ENCODE results near the gene OR10W1. TPM values are rescaled to one million over a fixed set of nuclear protein-coding genes. Genes with fewer than 3 reads are reported as not detected.

Gene OR10W1
- polyA plus RNA-seq (ENCODE audit: low read depth in 6 of 6): not detected

DNA sequence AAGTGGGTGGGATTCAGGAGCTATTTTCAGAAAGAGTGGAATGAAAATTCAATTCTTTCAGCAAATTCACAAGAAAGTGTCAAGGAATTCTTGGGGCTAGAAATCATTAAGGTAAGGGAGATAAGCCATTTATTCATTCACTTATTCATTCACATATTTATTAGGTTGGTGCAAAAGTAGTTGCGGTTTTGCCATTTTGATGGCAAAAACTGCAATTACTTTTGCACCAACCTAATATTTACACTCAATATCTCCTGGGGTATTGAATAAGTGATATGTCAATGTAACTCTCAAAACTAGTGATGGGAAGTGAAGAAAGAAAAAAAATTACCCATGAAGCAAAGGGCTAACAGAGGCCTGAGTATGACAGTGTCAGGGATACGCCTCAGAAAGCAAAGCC, at the start of gene OR10W1:
Gene OR10W1 (minus strand): TSS at position 119 of the 400 bp plus-strand sequence. CDS start 402 bp downstream, outside the sequence.
- ATAC-seq (ENCODE audit: low read depth in 2 of 2): no peak
- peaks cover 0 to 23% (median 18%) of the 10 kb centered on the region in 3 donors for H3K27me3 Mint-ChIP-seq
- H3K27ac Mint-ChIP-seq: no peak within 1 kb of the TSS
- no peak for DNase-seq
- peaks cover 0 to 5% (median 0%) of the 10 kb centered on the region in 7 donors for H3K9me3 Mint-ChIP-seq
- no peaks in the 10 kb centered on the region for H3K36me3 Mint-ChIP-seq
- H3K4me3 Mint-ChIP-seq: no peak within 1 kb of the TSS
- H3K4me1 Mint-ChIP-seq: no peaks in the 10 kb centered on the region

- Mint-ChIP-seq H3K9me3 (peaks cover 1 to 16% (median 7%) of the 10 kb centered on the region in 7 donors), H3K4me3 (no peak overlapping the region), H3K4me1 (no peaks in the 10 kb centered on the region)
Measured at GRCh38 chr11:58316142-58316541, 48.1 kb upstream of the OR10W1 start.

DNA sequence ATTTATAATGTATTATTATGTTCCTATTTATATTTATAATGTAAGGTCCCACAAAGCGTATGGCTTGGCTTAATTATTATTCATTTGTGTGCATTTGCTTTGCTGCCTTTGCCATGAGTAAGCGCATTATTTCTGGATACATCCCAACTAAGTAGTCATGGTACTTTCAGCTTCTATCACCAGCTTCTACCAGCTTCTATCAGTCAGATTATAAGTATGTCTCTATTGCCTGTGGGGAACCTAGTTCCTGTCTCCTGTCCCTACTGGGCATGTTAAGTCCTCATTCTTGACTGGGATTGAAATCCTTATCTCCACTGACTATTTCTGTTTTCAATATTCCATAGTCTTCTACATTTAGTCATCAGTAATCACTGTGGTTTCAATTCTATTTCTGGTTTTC, 33.5 kb upstream of the OR10W1 start:
- peaks cover 0 to 7% (median 5%) of the 10 kb centered on the region in 3 donors for H3K27me3 Mint-ChIP-seq
- H3K4me1 Mint-ChIP-seq: no peaks in the 10 kb centered on the region
- peaks cover 0 to 11% (median 0%) of the 10 kb centered on the region in 7 donors for H3K9me3 Mint-ChIP-seq
- H3K4me3 Mint-ChIP-seq: no peak overlapping the region
- no peak for ATAC-seq (ENCODE audit: low read depth in 2 of 2)
- no peaks in the 10 kb centered on the region for H3K36me3 Mint-ChIP-seq
- no peak overlapping the region for H3K27ac Mint-ChIP-seq
- no peak for DNase-seq

More at GRCh38 chr11:58316142-58316541, 48.1 kb upstream of the OR10W1 start:
- DNase-seq (no peak), ATAC-seq (ENCODE audit: low read depth in 2 of 2) (no peak)
- H3K27me3 Mint-ChIP-seq: peaks cover 4 to 24% (median 7%) of the 10 kb centered on the region in 3 donors
- H3K36me3 Mint-ChIP-seq: peaks cover 0 to 6% of the 10 kb centered on the region in 2 donors
- no peak overlapping the region for H3K27ac Mint-ChIP-seq

GRCh38 chr11:58292017-58292416, 24.0 kb upstream of the OR10W1 start:
- peaks cover 0 to 8% of the 10 kb centered on the region in 2 donors for H3K36me3 Mint-ChIP-seq
- H3K4me3 Mint-ChIP-seq: no peak overlapping the region
- DNase-seq (no peak), ATAC-seq (ENCODE audit: low read depth in 2 of 2) (no peak)
- peaks cover 13 to 26% (median 15%) of the 10 kb centered on the region in 3 donors for H3K27me3 Mint-ChIP-seq
- peaks cover 0 to 12% (median 0%) of the 10 kb centered on the region in 7 donors for H3K9me3 Mint-ChIP-seq
- H3K27ac Mint-ChIP-seq: peak overlapping the region in 1 of 6 donors; percentile 38
- H3K4me1 Mint-ChIP-seq: no peaks in the 10 kb centered on the region

GRCh38 chr11:58289266-58289665, 21.2 kb upstream of the OR10W1 start:
- H3K36me3 Mint-ChIP-seq: peaks cover 0 to 8% of the 10 kb centered on the region in 2 donors

DNA sequence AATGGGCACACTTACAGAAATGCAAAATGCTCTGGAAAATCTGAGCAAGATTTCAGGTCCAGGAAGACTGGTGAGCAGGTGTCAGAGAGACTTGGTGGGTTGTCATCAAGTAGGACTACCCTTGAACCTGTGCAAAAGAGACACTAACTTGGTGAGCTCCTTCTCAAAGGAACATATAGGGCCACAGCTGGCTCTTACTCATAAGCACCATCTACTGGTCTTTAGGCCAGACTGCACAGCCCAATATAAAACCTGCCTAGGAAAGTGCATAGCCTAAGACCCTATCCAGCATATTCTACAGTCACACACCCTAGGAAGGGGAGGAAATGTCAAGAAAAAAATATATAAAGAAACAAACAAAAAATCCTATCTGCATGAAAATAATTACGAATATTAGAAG, 18.2 kb upstream of the OR10W1 start:
- Mint-ChIP-seq H3K4me3 (no peak overlapping the region), H3K4me1 (no peaks in the 10 kb centered on the region), H3K27ac (no peak overlapping the region), H3K36me3 (no peaks in the 10 kb centered on the region), H3K9me3 (peaks cover 0 to 20% (median 0%) of the 10 kb centered on the region in 7 donors), H3K27me3 (peaks cover 18 to 32% (median 22%) of the 10 kb centered on the region in 3 donors)
- DNase-seq (no peak), ATAC-seq (ENCODE audit: low read depth in 2 of 2) (no peak)

More at GRCh38 chr11:58289266-58289665, 21.2 kb upstream of the OR10W1 start:
- Mint-ChIP-seq H3K4me1 (no peaks in the 10 kb centered on the region), H3K27ac (no peak overlapping the region), H3K9me3 (peaks cover 0 to 12% (median 0%) of the 10 kb centered on the region in 7 donors), H3K27me3 (peaks cover 24 to 30% (median 29%) of the 10 kb centered on the region in 3 donors), H3K4me3 (no peak overlapping the region)
- ATAC-seq (ENCODE audit: low read depth in 2 of 2): no peak
- DNase-seq: no peak

- DNase-seq (no peak), ATAC-seq (ENCODE audit: low read depth in 2 of 2) (no peak)
- Mint-ChIP-seq H3K27me3 (peaks cover 22 to 32% (median 24%) of the 10 kb centered on the region in 3 donors), H3K9me3 (peaks cover 0 to 23% (median 0%) of the 10 kb centered on the region in 7 donors), H3K4me3 (no peak overlapping the region), H3K4me1 (no peaks in the 10 kb centered on the region), H3K27ac (no peak overlapping the region), H3K36me3 (no peaks in the 10 kb centered on the region)
Measured at GRCh38 chr11:58285483-58286040, 17.5 kb upstream of the OR10W1 start.

DNA sequence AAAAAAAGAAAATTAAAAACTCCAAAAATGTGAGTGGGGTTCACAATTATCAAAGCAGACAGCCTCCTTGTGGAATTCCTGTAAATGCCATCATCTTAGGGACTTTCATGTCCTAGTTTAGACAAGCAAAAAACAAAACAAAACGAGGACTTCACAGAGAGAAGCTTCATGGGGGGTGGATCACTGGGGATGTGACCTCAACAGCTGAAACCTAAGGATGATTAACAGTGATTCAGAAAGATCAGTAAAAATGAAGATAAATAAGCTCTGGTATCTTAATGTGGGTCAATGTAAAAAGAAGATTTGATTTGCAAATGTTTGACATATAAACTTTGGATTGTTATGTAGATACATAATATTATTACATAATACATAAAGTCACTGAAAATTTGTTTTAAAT, 8.1 kb upstream of the OR10W1 start:
- ATAC-seq (ENCODE audit: low read depth in 2 of 2) (no peak), DNase-seq (no peak)
- Mint-ChIP-seq H3K9me3 (peaks cover 0 to 24% (median 13%) of the 10 kb centered on the region in 7 donors), H3K27me3 (peaks cover 0 to 26% (median 10%) of the 10 kb centered on the region in 3 donors), H3K4me1 (no peaks in the 10 kb centered on the region), H3K36me3 (no peaks in the 10 kb centered on the region), H3K27ac (no peak overlapping the region), H3K4me3 (no peak overlapping the region)

DNA sequence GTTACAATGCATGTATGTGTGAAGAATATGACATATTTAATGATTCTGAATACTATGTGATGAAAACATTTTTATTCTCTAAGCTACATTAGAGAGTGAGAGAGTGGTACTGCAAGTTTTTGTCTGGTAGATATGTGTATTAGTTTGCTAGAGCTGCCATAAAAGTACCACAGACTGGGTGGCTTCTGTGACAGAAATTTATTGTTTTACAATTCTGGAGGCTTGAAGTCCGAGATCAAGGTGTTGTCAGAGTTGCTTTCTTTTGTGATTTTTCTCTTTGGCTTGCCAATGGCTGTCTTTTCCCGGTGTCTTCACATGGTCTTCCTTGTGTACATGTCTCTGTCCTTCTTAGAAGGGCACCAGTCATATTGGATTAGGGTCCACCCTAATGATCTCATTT, 6.9 kb upstream of the OR10W1 start:
- no peak for DNase-seq
- Mint-ChIP-seq H3K27ac (no peak overlapping the region), H3K36me3 (no peaks in the 10 kb centered on the region), H3K9me3 (peaks cover 0 to 18% (median 13%) of the 10 kb centered on the region in 7 donors), H3K4me1 (no peaks in the 10 kb centered on the region), H3K4me3 (no peak overlapping the region), H3K27me3 (peaks cover 0 to 18% (median 12%) of the 10 kb centered on the region in 3 donors)
- ATAC-seq (ENCODE audit: low read depth in 2 of 2): no peak

GRCh38 chr11:58259983-58260382, 8.1 kb downstream of the OR10W1 start:
- Mint-ChIP-seq H3K27me3 (peaks cover 0 to 7% (median 0%) of the 10 kb centered on the region in 3 donors), H3K4me1 (no peaks in the 10 kb centered on the region), H3K27ac (no peak overlapping the region), H3K4me3 (no peak overlapping the region), H3K9me3 (peaks cover 0 to 15% (median 8%) of the 10 kb centered on the region in 7 donors), H3K36me3 (no peaks in the 10 kb centered on the region)
- ATAC-seq (ENCODE audit: low read depth in 2 of 2) (no peak), DNase-seq (no peak)

DNA sequence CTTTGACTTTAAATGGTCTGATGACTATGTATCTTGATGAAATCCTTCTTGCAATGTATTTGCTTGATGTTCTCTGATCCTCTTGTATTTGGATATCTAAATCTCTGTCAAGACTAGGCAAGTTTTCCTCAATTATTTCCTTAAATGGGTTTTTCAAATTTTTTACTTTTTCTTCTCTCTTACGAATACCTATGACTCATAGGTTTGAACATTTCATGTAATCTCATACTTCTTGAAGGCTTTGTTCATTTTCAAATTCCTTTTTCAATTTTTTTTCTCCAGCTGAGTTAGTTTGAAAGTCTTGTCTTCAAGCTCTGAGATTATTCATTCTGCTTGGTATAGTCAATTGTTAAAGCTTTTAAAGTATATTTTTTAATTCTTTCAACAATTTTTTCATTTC, 13.1 kb downstream of the OR10W1 start:
- H3K27me3 Mint-ChIP-seq: peaks cover 0 to 7% (median 0%) of the 10 kb centered on the region in 3 donors
- H3K4me3 Mint-ChIP-seq: no peak overlapping the region
- no peaks in the 10 kb centered on the region for H3K36me3 Mint-ChIP-seq
- no peak overlapping the region for H3K27ac Mint-ChIP-seq
- DNase-seq (no peak), ATAC-seq (ENCODE audit: low read depth in 2 of 2) (no peak)
- no peaks in the 10 kb centered on the region for H3K4me1 Mint-ChIP-seq
- peaks cover 4 to 64% (median 18%) of the 10 kb centered on the region in 7 donors for H3K9me3 Mint-ChIP-seq

- H3K4me3 Mint-ChIP-seq: no peak overlapping the region
- H3K27ac Mint-ChIP-seq: no peak overlapping the region
- no peaks in the 10 kb centered on the region for H3K36me3 Mint-ChIP-seq
- no peak for DNase-seq
- ATAC-seq (ENCODE audit: low read depth in 2 of 2): no peak
- H3K9me3 Mint-ChIP-seq: peaks cover 10 to 35% (median 15%) of the 10 kb centered on the region in 7 donors
- peaks cover 12 to 38% (median 16%) of the 10 kb centered on the region in 3 donors for H3K27me3 Mint-ChIP-seq
- H3K4me1 Mint-ChIP-seq: no peaks in the 10 kb centered on the region
Measured at GRCh38 chr11:58243954-58244353, 24.1 kb downstream of the OR10W1 start.

GRCh38 chr11:58227956-58228615, 40.0 kb downstream of the OR10W1 start:
- peaks cover 0 to 5% of the 10 kb centered on the region in 2 donors for H3K36me3 Mint-ChIP-seq
- no peaks in the 10 kb centered on the region for H3K4me1 Mint-ChIP-seq
- peaks cover 0 to 9% (median 3%) of the 10 kb centered on the region in 7 donors for H3K9me3 Mint-ChIP-seq
- H3K27me3 Mint-ChIP-seq: peaks cover 7 to 26% (median 21%) of the 10 kb centered on the region in 3 donors
- no peak overlapping the region for H3K4me3 Mint-ChIP-seq
- no peak for DNase-seq
- no peak for ATAC-seq (ENCODE audit: low read depth in 2 of 2)
- peak overlapping the region in 1 of 6 donors; percentile 52 for H3K27ac Mint-ChIP-seq

DNA sequence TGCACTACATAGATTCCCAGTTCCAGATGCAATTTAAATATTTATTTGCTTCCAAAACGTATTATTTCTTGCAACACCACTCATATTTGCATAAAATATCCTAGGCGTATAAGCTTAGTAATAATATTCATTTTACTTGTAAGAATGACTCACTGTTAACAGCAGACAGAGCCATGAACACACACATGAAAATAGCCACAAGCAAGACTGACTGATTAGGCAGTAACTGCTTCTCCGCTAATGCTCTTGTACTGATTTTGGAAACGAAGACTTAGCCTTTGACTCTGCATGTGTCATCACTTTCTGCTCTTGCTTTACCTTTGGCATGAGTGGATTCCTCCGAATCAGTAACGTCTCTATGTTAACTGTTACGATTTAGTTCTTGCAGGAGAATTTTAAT, 45.3 kb downstream of the OR10W1 start:
- no peak overlapping the region for H3K27ac Mint-ChIP-seq
- no peak for DNase-seq
- ATAC-seq (ENCODE audit: low read depth in 2 of 2): no peak
- H3K4me1 Mint-ChIP-seq: no peaks in the 10 kb centered on the region
- peaks cover 12 to 26% (median 18%) of the 10 kb centered on the region in 3 donors for H3K27me3 Mint-ChIP-seq
- no peaks in the 10 kb centered on the region for H3K36me3 Mint-ChIP-seq
- no peak overlapping the region for H3K4me3 Mint-ChIP-seq
- peaks cover 0 to 2% (median 0%) of the 10 kb centered on the region in 7 donors for H3K9me3 Mint-ChIP-seq
